HG02571 (cell line): ENCODE measurements around the gene METTL9.
"Not testable (repeated sequence)": the region's sequence is repeated elsewhere in the genome, so short reads cannot be mapped to it uniquely, and the experiment has no call there.

Source experiments
- ATAC-seq: cut with Tn5 transposase; IDR thresholded peaks from one replicate; pipeline ENCODE4 v1.9.1; 2021; ENCODE audit warnings: mild to moderate bottlenecking, moderate library complexity; ENCODE audit not compliant: unreplicated experiment

Gene METTL9

GRCh38 chr16:21573506-21573905, 25.9 kb upstream of the METTL9 start:
- ATAC-seq = not testable (repeated sequence)

- ATAC-seq = no peak
Measured at GRCh38 chr16:21574372-21574771, 25.0 kb upstream of the METTL9 start.

- not testable (repeated sequence) for ATAC-seq
Measured at GRCh38 chr16:21576323-21576722, 23.1 kb upstream of the METTL9 start.

GRCh38 chr16:21577487-21577886, 21.9 kb upstream of the METTL9 start:
- not testable (repeated sequence) for ATAC-seq

GRCh38 chr16:21578311-21578710, 21.1 kb upstream of the METTL9 start:
- not testable (repeated sequence) for ATAC-seq

- ATAC-seq = not testable (repeated sequence)
Measured at GRCh38 chr16:21580131-21580530, 19.2 kb upstream of the METTL9 start.

- ATAC-seq = no peak
Measured at GRCh38 chr16:21580807-21581206, 18.6 kb upstream of the METTL9 start.

- ATAC-seq = no peak
Measured at GRCh38 chr16:21584817-21585216, 14.6 kb upstream of the METTL9 start.

GRCh38 chr16:21588593-21588992, 10.8 kb upstream of the METTL9 start:
- ATAC-seq = not testable (repeated sequence)

GRCh38 chr16:21589551-21589950, 9.8 kb upstream of the METTL9 start:
- ATAC-seq = no peak

GRCh38 chr16:21590287-21590686, 9.1 kb upstream of the METTL9 start:
- ATAC-seq = no peak

GRCh38 chr16:21590796-21591195, 8.6 kb upstream of the METTL9 start:
- no peak for ATAC-seq

GRCh38 chr16:21592191-21592590, 7.2 kb upstream of the METTL9 start:
- no peak for ATAC-seq

- ATAC-seq = no peak
Measured at GRCh38 chr16:21593530-21594289, 5.7 kb upstream of the METTL9 start.

GRCh38 chr16:21597561-21598030, 1.8 kb upstream of the METTL9 start:
- no peak for ATAC-seq

GRCh38 chr16:21598206-21598605, 1.2 kb upstream of the METTL9 start:
- no peak for ATAC-seq

- ATAC-seq = no peak
Measured at GRCh38 chr16:21598701-21599121, 666 bp upstream of the METTL9 start.

GRCh38 chr16:21600031-21600773, 825 bp downstream of the METTL9 start:
- peak; percentile 22 for ATAC-seq

- no peak for ATAC-seq
Measured at GRCh38 chr16:21602785-21603184, 3.4 kb downstream of the METTL9 start.

- no peak for ATAC-seq
Measured at GRCh38 chr16:21603928-21604327, 4.6 kb downstream of the METTL9 start.

GRCh38 chr16:21605848-21606247, 6.5 kb downstream of the METTL9 start:
- not testable (repeated sequence) for ATAC-seq
